Measurements from ENCODE around the gene CLIC6.
"Not testable (repeated sequence)": the region's sequence is repeated elsewhere in the genome, so short reads cannot be mapped to it uniquely, and the experiment has no call there.

The CLIC6 gene

GRCh38 chr21:34653522-34653921, 15.3 kb upstream of the CLIC6 start:
- no peak for DNase-seq (ENCODE audit: low spot score)

DNA sequence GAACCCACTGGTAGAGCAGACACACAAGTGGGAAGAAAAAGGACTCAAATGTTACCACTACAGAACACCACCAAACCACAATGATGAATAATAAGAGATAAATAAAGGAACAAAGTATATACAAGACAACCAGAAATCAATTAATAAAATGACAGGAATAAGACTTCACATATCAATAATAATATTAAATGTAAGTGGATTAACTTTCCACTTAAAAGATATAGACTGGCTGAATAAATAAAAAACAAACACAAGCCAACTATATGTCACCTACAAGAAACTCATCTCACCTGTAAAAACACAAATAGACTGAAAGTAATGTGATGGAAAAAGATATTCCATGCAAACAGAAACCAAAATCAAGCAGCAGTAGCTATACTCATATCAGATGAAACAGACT, 6.9 kb upstream of the CLIC6 start:
- no peak for DNase-seq (ENCODE audit: low spot score)

- DNase-seq (ENCODE audit: low spot score), result no peak
Observed at GRCh38 chr21:34667761-34668160, 1.0 kb upstream of the CLIC6 start.

DNA sequence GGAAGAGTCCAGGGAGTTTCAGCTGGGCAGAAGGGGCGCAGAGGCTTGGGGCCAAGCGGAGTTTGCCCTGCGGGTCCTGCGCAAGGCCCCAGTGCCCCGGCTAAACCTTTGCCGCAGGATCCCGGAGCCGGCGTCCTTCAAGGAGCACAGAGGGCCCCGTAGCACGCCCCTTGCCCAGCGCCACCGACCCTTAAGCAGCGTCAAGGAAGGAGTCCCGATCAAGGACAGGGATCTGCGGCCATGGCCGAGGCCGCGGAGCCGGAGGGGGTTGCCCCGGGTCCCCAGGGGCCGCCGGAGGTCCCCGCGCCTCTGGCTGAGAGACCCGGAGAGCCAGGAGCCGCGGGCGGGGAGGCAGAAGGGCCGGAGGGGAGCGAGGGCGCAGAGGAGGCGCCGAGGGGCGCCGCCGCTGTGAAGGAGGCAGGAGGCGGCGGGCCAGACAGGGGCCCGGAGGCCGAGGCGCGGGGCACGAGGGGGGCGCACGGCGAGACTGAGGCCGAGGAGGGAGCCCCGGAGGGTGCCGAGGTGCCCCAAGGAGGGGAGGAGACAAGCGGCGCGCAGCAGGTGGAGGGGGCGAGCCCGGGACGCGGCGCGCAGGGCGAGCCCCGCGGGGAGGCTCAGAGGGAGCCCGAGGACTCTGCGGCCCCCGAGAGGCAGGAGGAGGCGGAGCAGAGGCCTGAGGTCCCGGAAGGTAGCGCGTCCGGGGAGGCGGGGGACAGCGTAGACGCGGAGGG, 520 bp downstream of the CLIC6 start:
- DNase-seq (ENCODE audit: low spot score), result no peak

- not testable (repeated sequence) for DNase-seq (ENCODE audit: low spot score)
Observed at GRCh38 chr21:34669880-34670219, 1.1 kb downstream of the CLIC6 start.

- DNase-seq (ENCODE audit: low spot score), result no peak
Observed at GRCh38 chr21:34670220-34670961, 1.6 kb downstream of the CLIC6 start.

DNA sequence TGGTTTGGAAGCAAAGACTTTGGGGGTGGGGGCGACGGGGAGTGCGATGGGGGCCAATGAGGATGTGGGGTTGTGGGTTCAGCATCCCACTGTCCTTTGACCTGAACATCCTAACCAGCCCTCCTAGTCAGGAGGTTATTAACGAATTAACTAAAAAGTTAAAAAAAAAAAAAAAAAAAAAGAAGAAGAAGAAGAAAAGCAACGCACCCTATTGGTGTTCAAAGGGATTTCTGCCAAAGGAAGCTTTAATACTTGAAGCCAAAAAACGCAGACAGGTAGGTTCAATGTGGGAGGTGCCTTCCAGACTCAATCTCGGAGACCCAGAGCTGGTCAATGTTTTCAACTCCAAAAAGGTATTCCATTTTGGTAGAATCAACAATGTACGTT, 2.2 kb downstream of the CLIC6 start:
- no peak for DNase-seq (ENCODE audit: low spot score)

DNA sequence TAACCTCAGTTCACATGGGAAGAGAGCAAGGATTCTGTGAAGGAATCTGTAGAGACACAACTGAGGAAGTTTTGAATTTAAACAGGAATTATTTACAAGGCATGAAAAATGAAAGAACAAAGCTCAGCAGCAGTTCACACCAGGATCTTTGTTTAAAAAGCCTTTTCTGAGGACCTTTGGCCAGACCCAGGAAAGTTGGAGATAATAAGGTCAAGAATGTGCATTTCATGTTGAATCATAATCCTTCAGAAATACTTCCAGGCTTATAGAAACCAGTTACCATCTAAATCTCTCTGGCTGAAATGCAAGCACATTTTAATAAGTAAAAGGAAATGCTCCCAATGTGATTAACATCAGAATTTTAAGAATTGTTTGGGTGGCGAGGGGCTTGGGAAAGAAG, 2.7 kb downstream of the CLIC6 start:
- DNase-seq (ENCODE audit: low spot score), result no peak

GRCh38 chr21:34671891-34672290, 3.1 kb downstream of the CLIC6 start:
- no peak for DNase-seq (ENCODE audit: low spot score)

DNA sequence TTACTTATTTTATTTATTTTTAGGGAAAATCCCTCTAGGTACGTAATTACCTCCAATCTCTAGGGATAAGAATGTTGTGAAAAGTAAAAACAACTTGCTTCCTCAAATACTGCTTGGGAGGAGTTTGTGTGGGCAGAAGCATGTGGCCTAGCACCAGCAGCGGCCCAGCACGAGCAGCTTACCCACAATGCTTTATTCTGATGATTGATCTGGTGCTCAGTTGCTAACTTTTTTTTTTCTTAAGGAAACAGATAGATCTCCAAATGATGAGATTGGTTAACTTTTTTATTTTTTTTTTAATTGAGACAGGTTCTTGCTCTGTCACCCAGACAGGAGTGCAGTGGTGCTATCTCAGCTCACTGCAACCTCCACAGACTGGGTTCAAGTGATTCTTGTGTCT, 4.2 kb downstream of the CLIC6 start:
- no peak for DNase-seq (ENCODE audit: low spot score)

DNA sequence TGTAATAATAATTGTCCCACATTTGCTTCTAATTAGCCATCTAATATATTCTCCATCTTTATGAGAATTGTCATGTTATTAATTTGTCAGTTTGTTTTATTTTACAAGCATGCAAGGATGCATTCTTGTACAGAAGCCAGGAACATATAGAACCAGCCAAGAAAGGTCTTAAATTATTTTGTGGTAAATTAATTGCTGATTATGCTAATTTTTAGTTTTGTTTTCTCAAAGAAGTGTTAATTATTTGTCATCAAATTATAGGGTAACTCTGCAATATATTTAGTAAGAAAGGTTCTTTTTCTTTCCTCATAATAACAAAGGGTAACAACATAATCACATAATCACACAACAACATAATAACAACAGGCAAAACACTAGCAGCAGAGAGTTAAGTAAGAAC, 5.7 kb downstream of the CLIC6 start:
- DNase-seq (ENCODE audit: low spot score), result no peak

DNA sequence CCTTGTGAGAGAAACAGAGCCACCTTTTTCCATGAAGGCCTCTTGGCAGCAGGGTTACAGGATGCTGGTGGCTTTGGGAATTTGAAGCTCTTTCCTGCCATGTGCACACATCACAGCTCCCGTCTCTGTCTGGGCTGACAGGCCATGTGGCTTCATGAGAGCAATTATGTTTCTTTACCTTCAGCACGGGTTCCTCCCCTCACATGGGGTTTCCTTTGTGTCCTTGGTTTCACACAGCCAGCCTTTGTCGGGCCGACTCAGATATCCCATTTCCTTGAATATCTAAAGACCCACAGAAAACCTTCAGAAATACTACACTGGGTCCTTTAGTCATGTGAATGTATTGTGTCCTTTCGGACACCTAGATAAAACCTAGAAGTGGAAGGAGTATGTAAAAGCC, 7.1 kb downstream of the CLIC6 start:
- DNase-seq (ENCODE audit: low spot score), result no peak

DNA sequence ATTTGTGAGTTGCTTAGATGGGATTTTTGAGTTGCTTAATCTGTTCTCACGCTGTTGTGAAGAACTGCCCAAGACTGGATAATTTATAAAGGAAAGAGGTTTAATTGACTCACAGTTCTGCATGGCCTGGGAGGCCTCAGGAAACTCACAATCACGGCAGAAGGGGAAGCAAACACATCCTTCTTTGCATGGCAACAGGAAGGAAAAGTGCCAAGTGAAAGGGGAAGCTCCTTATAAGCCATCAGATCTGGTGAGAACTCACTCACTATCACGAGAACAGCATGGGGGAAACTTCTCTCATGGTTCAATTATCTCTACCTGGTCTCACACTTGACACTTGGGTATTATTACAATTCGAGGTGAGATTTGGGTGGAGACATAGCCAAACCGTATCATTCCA, 10.3 kb downstream of the CLIC6 start:
- no peak for DNase-seq (ENCODE audit: low spot score)

DNA sequence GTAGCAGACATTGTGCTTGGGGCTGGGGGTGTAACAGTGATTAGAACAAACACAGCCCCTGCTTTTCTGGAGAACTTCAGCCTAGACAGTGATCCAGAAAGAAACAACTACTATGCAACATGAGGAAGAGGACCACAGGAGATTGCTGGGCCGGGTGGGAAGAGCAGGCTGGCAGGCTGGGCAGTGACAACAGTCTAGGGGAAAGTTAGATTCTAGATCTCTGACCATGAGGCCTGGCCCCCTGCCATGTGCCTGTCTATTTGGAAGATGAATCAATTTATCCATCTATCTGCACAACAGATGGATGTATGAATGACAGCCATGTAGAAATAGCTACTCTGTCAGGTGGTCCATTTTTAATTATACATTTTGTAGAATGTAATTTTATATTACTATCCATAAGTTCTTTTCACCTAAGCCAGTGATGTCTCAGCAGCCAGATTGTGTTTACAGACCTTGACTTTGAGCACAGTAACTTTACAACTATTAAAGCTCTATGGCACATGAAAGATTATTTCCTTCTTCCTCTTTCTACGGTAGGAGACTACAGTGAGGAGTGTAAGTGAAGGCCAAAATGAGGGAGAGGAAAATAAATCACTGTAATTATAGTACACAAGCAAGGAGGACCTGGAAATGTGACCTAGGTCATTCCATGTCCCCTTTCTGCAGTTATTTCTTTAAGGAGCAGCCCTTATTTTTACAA, 15.5 kb downstream of the CLIC6 start:
- no peak for DNase-seq (ENCODE audit: low spot score)

DNA sequence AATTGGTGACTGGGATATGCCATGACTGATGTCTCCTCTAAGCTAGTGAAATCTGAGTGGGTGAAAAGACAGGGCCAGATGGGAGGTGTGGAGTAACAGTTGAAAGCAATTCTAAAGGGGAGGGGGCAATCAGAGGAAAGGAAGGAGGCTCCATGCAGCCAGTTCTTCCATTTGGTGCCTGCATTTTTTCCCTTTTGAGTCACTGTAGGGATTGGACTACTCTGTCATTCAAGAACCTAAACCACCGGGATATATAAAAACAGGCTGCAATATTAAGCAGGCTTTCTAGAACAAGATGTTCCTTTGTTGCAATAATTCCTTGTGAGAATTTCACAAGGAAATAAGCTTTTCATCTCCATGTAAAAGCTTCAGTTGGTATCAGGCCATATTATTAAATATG, 18.3 kb downstream of the CLIC6 start:
- no peak for DNase-seq (ENCODE audit: low spot score)

DNA sequence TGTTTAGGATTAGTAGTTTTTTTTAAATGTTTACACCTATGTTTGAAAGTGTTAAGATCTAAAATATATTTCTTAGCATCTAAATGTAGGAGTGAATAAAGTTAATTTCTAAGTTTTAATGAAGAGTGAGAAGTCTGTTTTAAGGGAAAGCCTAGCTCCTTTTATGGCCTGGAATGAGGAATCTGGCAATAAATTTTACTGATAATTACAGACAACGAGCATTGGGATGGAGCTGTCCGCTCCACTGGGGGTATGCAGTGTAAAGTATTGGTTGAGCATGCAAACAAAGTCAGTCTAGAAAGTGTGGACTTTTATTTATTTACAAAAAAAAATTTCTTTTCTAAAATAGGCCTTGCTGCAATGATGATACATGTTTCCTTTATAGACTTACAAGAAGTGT, 19.0 kb downstream of the CLIC6 start:
- no peak for DNase-seq (ENCODE audit: low spot score)

- DNase-seq (ENCODE audit: low spot score), result peak; percentile 26
Observed at GRCh38 chr21:34688145-34688544, 19.4 kb downstream of the CLIC6 start.

- DNase-seq (ENCODE audit: low spot score), result no peak
Observed at GRCh38 chr21:34688715-34689114, 19.9 kb downstream of the CLIC6 start.

DNA sequence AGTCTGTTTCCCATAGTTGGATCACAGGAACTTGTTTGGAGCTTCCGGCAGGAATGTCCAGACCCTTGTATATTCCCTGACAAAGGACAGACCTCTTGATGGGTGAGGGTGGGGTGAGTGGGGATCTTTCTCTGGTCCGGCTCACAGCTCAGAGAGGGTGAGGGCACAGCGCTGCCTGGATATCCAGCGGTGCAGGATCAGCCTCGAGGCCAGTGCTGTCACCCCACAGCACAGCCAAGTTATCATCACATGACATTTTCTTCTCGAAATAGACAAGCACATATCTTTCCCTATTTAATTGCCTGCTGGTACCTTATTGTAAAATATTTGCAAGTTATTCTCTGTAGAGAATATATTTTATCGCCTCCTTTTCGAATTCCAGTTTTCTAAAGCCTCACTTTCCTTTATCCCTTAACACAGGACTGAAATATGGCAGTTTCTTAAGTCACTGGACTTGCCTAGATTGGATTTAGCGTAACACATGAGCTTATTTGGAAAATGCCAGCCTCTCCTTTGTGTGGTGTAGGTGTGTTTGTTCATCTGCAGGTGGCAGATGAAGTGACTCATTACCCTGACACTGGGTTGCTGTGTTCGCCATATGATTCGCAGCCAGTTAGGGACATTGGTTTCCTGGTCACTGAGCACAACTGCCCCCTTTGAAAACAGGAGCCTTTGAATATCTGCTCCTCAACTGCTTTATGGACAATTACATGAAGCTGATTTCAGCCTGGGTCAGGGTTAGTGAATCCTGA, 21.4 kb downstream of the CLIC6 start:
- DNase-seq (ENCODE audit: low spot score), result no peak

DNA sequence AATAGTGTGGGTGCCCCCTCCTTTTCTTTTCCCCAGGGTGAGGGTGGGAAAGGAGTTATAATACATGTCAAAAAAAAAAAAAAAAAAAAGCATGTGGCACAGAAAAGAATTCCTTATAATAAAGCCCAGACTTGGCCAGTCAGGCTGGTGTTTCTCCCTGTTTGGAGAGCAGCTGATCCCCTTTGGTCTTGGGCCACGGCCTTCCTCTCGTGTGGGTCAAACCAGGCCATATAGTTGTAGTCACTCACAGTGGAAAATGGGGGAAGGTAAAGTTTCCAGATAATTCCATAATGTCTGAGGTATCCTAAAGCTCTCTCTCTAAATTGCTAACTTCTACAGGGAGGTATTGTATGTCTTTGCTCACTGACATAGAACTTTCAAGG, 22.0 kb downstream of the CLIC6 start:
- DNase-seq (ENCODE audit: low spot score), result no peak

DNA sequence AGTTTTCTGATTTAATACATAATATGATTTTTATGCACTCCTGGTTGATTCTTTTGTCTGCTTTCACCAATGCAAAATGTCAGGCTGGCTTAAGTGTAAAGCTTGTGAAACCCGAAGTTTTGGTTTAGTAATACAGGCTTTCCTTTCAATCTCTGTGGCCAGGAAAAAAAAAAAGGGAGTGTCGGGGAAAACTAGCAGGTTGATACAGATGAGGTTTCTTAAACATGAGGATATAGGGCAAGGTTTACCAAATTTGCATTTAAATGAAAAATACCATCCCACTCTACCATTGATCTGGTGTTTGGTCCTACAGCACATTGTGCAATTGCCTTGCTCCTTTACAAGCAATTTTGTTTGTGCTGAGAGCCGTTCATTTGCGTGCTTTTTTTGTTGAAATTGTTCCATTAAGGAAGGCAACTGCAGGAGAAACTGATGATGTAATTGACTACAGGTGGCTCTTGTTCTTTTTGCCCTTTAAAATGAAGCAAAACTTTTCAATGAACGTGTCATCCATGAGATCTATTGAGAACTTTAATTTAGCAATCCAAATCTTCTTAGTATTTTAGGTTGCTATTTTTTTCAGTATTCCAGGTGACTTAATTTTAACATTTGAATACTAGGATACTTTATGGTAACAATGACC, 22.7 kb downstream of the CLIC6 start:
- no peak for DNase-seq (ENCODE audit: low spot score)

DNA sequence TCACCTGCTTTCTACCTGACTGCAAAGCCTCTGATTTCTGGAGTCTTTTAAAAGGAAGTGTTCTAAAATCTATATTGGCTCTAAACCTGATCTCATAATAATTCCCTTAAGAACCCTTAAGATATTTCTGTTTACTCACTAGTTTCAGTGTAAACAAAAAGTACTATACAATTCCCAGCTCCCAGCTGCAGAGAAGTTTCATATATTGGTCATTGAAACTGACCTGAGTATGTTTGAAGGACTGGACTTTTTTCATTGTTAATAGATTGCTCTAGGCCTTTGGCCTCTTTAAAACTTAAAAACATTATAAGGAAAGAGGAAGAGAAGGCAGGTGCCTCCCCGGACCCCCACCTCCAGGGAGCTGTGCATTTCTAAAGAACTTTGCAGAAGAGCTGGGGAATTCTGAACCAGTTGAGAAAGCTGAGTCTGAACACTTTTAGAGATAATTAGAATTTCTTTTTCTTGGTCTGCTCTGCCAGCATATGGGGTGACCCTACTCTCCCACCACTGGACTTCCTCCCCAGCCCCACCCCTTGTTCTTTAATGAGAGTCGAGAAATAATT, 23.7 kb downstream of the CLIC6 start:
- DNase-seq (ENCODE audit: low spot score), result no peak

Data from AG08395 (cell line).